Hepatocyte (in vitro differentiated cells): ENCODE results near the gene FABP1. TPM values are rescaled to one million over a fixed set of nuclear protein-coding genes. Genes with fewer than 3 reads are reported as not detected.

ENCODE experiments used
- DNase-seq: peaks from one replicate; pipeline ENCODE4 v3.0.0-alpha.2; 2016; ENCODE audit warnings: low spot score
- H2AFZ ChIP-seq: fragments of 200-600 bp; sonication (generic); 2 replicates; pipeline ENCODE4 v1.6.0; 2016; ENCODE audit warnings: antibody characterized with exemption, mild to moderate bottlenecking
- H3K27ac ChIP-seq: fragments of 200-600 bp; sonication (generic); 2 replicates; pipeline ENCODE4 v1.5.1; 2016; ENCODE audit warnings: mild to moderate bottlenecking
- H3K27me3 ChIP-seq: fragments of 200-600 bp; sonication (generic); 2 replicates; pipeline ENCODE4 v1.6.1; 2016
- H3K36me3 ChIP-seq: fragments of 200-600 bp; sonication (generic); replicated peaks from 2 replicates; pipeline ENCODE4 v1.5.1; 2016; ENCODE audit warnings: low read depth; ENCODE audit not compliant: insufficient read depth
- H3K4me1 ChIP-seq: fragments of 200-600 bp; sonication (generic); 2 replicates; pipeline ENCODE4 v1.5.1; 2016; ENCODE audit warnings: mild to moderate bottlenecking, moderate library complexity; ENCODE audit not compliant: insufficient read depth
- H3K4me2 ChIP-seq: fragments of 200-600 bp; sonication (generic); 2 replicates; pipeline ENCODE4 v1.6.0; 2016
- H3K4me3 ChIP-seq: fragments of 200-600 bp; sonication (generic); 2 replicates; pipeline ENCODE4 v1.5.1; 2016; ENCODE audit warnings: mild to moderate bottlenecking
- H3K79me2 ChIP-seq: fragments of 200-600 bp; sonication (generic); 2 replicates; pipeline ENCODE4 v1.6.0; 2017; ENCODE audit warnings: mild to moderate bottlenecking
- H3K9me2 ChIP-seq: fragments of 200-600 bp; sonication (generic); replicated peaks from 2 replicates; pipeline ENCODE4 v1.6.0; 2017; ENCODE audit warnings: mild to moderate bottlenecking; ENCODE audit not compliant: insufficient read depth
- H3K9me3 ChIP-seq: fragments of 200-600 bp; sonication (generic); 2 replicates; pipeline ENCODE4 v1.5.1; 2016; ENCODE audit warnings: low read depth, mild to moderate bottlenecking
- H4K20me1 ChIP-seq: fragments of 200-600 bp; sonication (generic); 2 replicates; pipeline ENCODE4 v1.6.0; 2016; ENCODE audit warnings: mild to moderate bottlenecking; ENCODE audit not compliant: insufficient read depth, poor library complexity, severe bottlenecking
- CTCF ChIP-seq: fragments of 200-600 bp; sonication (generic); IDR thresholded peaks from 2 replicates; pipeline ENCODE4 v1.5.1; 2016; ENCODE audit warnings: antibody characterized with exemption, mild to moderate bottlenecking; ENCODE audit not compliant: poor library complexity
- EZH2 ChIP-seq: fragments of 200-600 bp; sonication (generic); IDR thresholded peaks from 2 replicates; pipeline ENCODE4 v1.6.1; 2016; ENCODE audit warnings: antibody characterized with exemption, mild to moderate bottlenecking, borderline replicate concordance
- EZH2phosphoT487 ChIP-seq: fragments of 200-600 bp; sonication (generic); IDR thresholded peaks from one replicate; pipeline ENCODE4 v1.6.1; 2018; ENCODE audit warnings: antibody characterized with exemption, mild to moderate bottlenecking, low read depth, moderate library complexity; ENCODE audit not compliant: unreplicated experiment, severe bottlenecking
- WGBS: methylation state at CpG from one replicate; pipeline ENCODE4 v1.1.6; 2016; ENCODE audit warnings: low lambda C conversion rate; ENCODE audit errors: missing lambda C conversion rate; 5-methylcytosine and 5-hydroxymethylcytosine counted together
- polyA plus RNA-seq: library from polyadenylated mRNA; unstranded; fragments of >200 nt; fragmentation: Nextera tagmentation; extraction: Ambion mirVana; gene quantifications from 2 replicates; pipeline ENCODE4 v1.2.1, GENCODE V29; 2016
- total RNA-seq: library from RNA; depleted of rRNA; stranded (reverse); fragments of >200 nt; gene quantifications from 2 replicates; pipeline ENCODE4 v1.2.3, GENCODE V29; 2014

FABP1 gene
- total RNA-seq: 165 and 244 TPM in 2 replicates
- polyA plus RNA-seq: 763 and 780 TPM in 2 replicates

GRCh38 chr2:88127888-88128653 lies at the start of gene FABP1:
FABP1 (minus strand) TSS chr2:88128062; CDS start chr2:88128017, 45 bp downstream.
- TF ChIP-seq EZH2phosphoT487 (no peak), CTCF (no peak), EZH2 (no peak)
- Histone ChIP-seq H2AFZ (no peak within 1 kb of the TSS), H3K4me2 (peak within 1 kb of the TSS; percentile 71), H4K20me1 (peaks cover 5% of the 10 kb centered on the region), H3K27ac (peak within 1 kb of the TSS; percentile 91), H3K9me2 (no peaks in the 10 kb centered on the region), H3K27me3 (no peaks in the 10 kb centered on the region), H3K4me1 (peaks cover 35% of the 10 kb centered on the region), H3K79me2 (peaks cover 2% of the 10 kb centered on the region), H3K4me3 (peak within 1 kb of the TSS; percentile 23), H3K36me3 (no peaks in the 10 kb centered on the region), H3K9me3 (no peaks in the 10 kb centered on the region)
- peak; percentile 50 for DNase-seq
- WGBS: 66% methylated on average over 12 of the region's 12 CpGs

- WGBS: 99% methylated on average over 3 of the region's 3 CpGs
- no peaks in the 10 kb centered on the region for H3K79me2 ChIP-seq
- no peak overlapping the region for H3K4me2 ChIP-seq
- no peaks in the 10 kb centered on the region for H3K36me3 ChIP-seq
- no peaks in the 10 kb centered on the region for H3K9me2 ChIP-seq
- H2AFZ ChIP-seq: no peak overlapping the region
- H3K9me3 ChIP-seq: no peaks in the 10 kb centered on the region
- H4K20me1 ChIP-seq: no peaks in the 10 kb centered on the region
- no peak overlapping the region for H3K4me3 ChIP-seq
- no peak for DNase-seq
- TF ChIP-seq EZH2phosphoT487: no peak
- no peak for TF ChIP-seq EZH2
- TF ChIP-seq CTCF: no peak
- no peaks in the 10 kb centered on the region for H3K4me1 ChIP-seq
- H3K27ac ChIP-seq: no peak overlapping the region
- H3K27me3 ChIP-seq: no peaks in the 10 kb centered on the region
Observed at GRCh38 chr2:88177556-88177955, 49.7 kb upstream of the FABP1 start.

GRCh38 chr2:88176352-88176984 lies 48.6 kb upstream of the FABP1 start:
- no peaks in the 10 kb centered on the region for H3K79me2 ChIP-seq
- no peaks in the 10 kb centered on the region for H3K27me3 ChIP-seq
- H3K4me1 ChIP-seq: no peaks in the 10 kb centered on the region
- H4K20me1 ChIP-seq: no peaks in the 10 kb centered on the region
- no peak for DNase-seq
- no peaks in the 10 kb centered on the region for H3K36me3 ChIP-seq
- no peaks in the 10 kb centered on the region for H3K9me3 ChIP-seq
- H3K27ac ChIP-seq: no peak overlapping the region
- no peak overlapping the region for H2AFZ ChIP-seq
- H3K4me2 ChIP-seq: no peak overlapping the region
- no peaks in the 10 kb centered on the region for H3K9me2 ChIP-seq
- TF ChIP-seq EZH2phosphoT487 (no peak), CTCF (no peak), EZH2 (no peak)
- WGBS: 65% methylated on average over 3 of the region's 3 CpGs
- H3K4me3 ChIP-seq: no peak overlapping the region
